Osteoblast (primary cell): ENCODE data around the gene FOSL1. TPM values are rescaled to one million over a fixed set of nuclear protein-coding genes. Genes with fewer than 3 reads are reported as not detected.
"Not testable (repeated sequence)": the region's sequence is repeated elsewhere in the genome, so short reads cannot be mapped to it uniquely, and the experiment has no call there.

Experiments
- DNase-seq: peaks from one replicate; pipeline ENCODE4 v3.0.0; 2011; ENCODE audit warnings: low spot score, mixed read lengths; ENCODE audit not compliant: insufficient read length; ENCODE audit errors: missing footprints
- H2AFZ ChIP-seq: 2 replicates; pipeline ENCODE4 v1.6.0; 2011; ENCODE audit warnings: mild to moderate bottlenecking, low read length
- H3K27ac ChIP-seq: 2 replicates; pipeline ENCODE4 v1.5.1; 2011; ENCODE audit warnings: mild to moderate bottlenecking, low read depth, low read length, moderate library complexity
- H3K27me3 ChIP-seq: 2 replicates; pipeline ENCODE4 v1.6.0; 2012; ENCODE audit warnings: mild to moderate bottlenecking, control low read depth, inconsistent platforms, low read length, moderate library complexity; ENCODE audit not compliant: insufficient read depth
- H3K36me3 ChIP-seq: 2 replicates; pipeline ENCODE4 v1.5.1; 2011; ENCODE audit warnings: mild to moderate bottlenecking, low read length, control low read depth, moderate library complexity; ENCODE audit not compliant: insufficient read depth
- H3K4me1 ChIP-seq: 2 replicates; pipeline ENCODE4 v1.5.1; 2011; ENCODE audit warnings: mild to moderate bottlenecking, low read length, control low read depth, moderate library complexity; ENCODE audit not compliant: insufficient read depth
- H3K4me2 ChIP-seq: 2 replicates; pipeline ENCODE4 v1.6.0; 2011; ENCODE audit warnings: mild to moderate bottlenecking, low read length; ENCODE audit not compliant: insufficient read depth
- H3K4me3 ChIP-seq: fragments of 200-600 bp; sonication (generic); 3 replicates; pipeline ENCODE4 v1.5.1; 2012; ENCODE audit warnings: mild to moderate bottlenecking, low read length, inconsistent platforms; ENCODE audit not compliant: insufficient read depth
- H3K79me2 ChIP-seq: 2 replicates; pipeline ENCODE4 v1.6.0; 2012; ENCODE audit warnings: mild to moderate bottlenecking, low read length, control low read depth, inconsistent platforms; ENCODE audit not compliant: insufficient read depth
- H3K9me3 ChIP-seq: 2 replicates; pipeline ENCODE4 v1.5.1; 2011; ENCODE audit warnings: low read depth, low read length, control low read depth
- H4K20me1 ChIP-seq: 2 replicates; pipeline ENCODE4 v1.6.0; 2012; ENCODE audit warnings: mild to moderate bottlenecking, low read length, control low read depth; ENCODE audit not compliant: insufficient read depth
- CTCF ChIP-seq: IDR thresholded peaks from 2 replicates; pipeline ENCODE4 v1.5.1; 2011; ENCODE audit warnings: mild to moderate bottlenecking, low read depth, low read length, moderate library complexity; ENCODE audit errors: extremely low read depth
- total RNA-seq: library from RNA; depleted of rRNA; stranded (reverse); fragments of >200 nt; gene quantifications from 2 replicates; pipeline ENCODE4 v1.2.3, GENCODE V29; 2012

The FOSL1 gene
- total RNA-seq, 1 donor, result 13.0 TPM

GRCh38 chr11:65849366-65849765 lies 50.8 kb downstream of the FOSL1 start:
- no peak overlapping the region for H2AFZ ChIP-seq
- peak; percentile 79 for DNase-seq
- peaks cover 33% of the 10 kb centered on the region for H3K36me3 ChIP-seq
- H3K27me3 ChIP-seq, result no peaks in the 10 kb centered on the region
- H3K9me3 ChIP-seq, result no peaks in the 10 kb centered on the region
- H3K4me3 ChIP-seq, result no peak overlapping the region
- no peak for TF ChIP-seq CTCF
- peaks cover 20% of the 10 kb centered on the region for H4K20me1 ChIP-seq
- H3K4me2 ChIP-seq, result no peak overlapping the region
- no peaks in the 10 kb centered on the region for H3K4me1 ChIP-seq
- H3K27ac ChIP-seq, result no peak overlapping the region
- H3K79me2 ChIP-seq, result peaks cover 15% of the 10 kb centered on the region

DNA sequence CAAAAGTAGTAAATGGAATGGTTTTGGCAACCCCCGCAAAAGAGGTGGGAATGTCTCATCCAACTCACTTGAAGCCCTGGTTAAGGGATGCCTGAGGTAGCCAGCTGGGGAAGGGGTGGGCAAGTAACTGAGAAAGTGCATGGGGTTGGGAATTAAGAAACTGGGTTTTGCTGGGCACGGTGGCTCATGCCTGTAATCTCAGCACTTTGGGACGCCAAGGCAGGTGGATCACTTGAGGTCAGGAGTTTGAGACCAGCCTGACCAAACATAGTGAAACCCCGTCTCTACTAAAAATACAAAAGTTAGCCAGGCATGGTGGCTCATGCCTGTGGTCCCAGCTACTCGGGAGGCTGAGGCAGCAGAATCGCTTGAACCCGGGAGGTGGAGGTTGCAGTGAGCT lies 51.5 kb downstream of the FOSL1 start:
- not testable (repeated sequence) for H3K9me3 ChIP-seq, H3K79me2 ChIP-seq, H3K4me3 ChIP-seq, DNase-seq, H3K4me1 ChIP-seq, H3K27ac ChIP-seq, H3K4me2 ChIP-seq, H2AFZ ChIP-seq, H3K27me3 ChIP-seq
- H4K20me1 ChIP-seq, result peaks cover 13% of the 10 kb centered on the region
- H3K36me3 ChIP-seq, result peaks cover 27% of the 10 kb centered on the region

GRCh38 chr11:65847746-65848145 lies 52.4 kb downstream of the FOSL1 start:
- no peak overlapping the region for H3K27ac ChIP-seq
- H3K79me2 ChIP-seq, result no peaks in the 10 kb centered on the region
- no peak overlapping the region for H2AFZ ChIP-seq
- H3K9me3 ChIP-seq, result no peaks in the 10 kb centered on the region
- H3K4me3 ChIP-seq, result no peak overlapping the region
- TF ChIP-seq CTCF, result no peak
- H3K4me2 ChIP-seq, result no peak overlapping the region
- no peaks in the 10 kb centered on the region for H3K27me3 ChIP-seq
- no peaks in the 10 kb centered on the region for H3K4me1 ChIP-seq
- peaks cover 17% of the 10 kb centered on the region for H3K36me3 ChIP-seq
- peaks cover 4% of the 10 kb centered on the region for H4K20me1 ChIP-seq
- DNase-seq, result no peak

DNA sequence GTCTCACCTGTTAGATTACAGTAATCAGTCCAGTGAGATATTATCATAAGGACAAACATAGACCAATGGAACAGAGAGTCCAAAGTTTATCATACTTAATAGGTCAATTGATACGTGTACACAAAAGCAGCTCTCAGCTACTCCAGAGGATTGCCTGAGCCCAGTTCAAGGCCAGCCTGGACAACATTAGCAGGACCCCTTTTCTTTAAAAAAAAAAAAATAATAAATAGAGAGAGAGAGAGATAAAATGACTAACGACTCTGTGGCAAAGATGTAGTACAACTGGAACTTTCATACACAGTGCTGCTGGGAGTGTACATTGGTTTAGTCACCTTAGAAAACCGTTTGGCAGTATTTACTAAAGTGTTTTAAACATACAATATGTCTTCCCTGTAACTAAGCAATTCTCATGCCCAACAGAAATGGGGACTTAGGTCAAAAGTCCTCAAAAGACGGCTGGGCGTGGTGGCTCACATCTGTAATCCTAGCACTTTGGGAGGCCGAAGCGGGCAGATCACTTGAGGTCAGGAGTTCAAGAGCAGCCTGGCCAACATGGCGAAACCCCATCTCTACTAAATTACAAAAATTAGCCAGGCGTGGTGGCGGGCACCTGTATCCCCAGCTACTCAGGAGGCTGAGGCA lies 55.8 kb downstream of the FOSL1 start:
- no peak for TF ChIP-seq CTCF

More for the DNA sequence above, 55.8 kb downstream of the FOSL1 start:
- H2AFZ ChIP-seq, result no peak overlapping the region
- no peaks in the 10 kb centered on the region for H3K27me3 ChIP-seq
- no peak overlapping the region for H3K4me3 ChIP-seq
- H3K4me2 ChIP-seq, result no peak overlapping the region
- no peaks in the 10 kb centered on the region for H4K20me1 ChIP-seq
- H3K4me1 ChIP-seq, result no peaks in the 10 kb centered on the region
- no peaks in the 10 kb centered on the region for H3K36me3 ChIP-seq
- H3K9me3 ChIP-seq, result no peaks in the 10 kb centered on the region
- no peak for DNase-seq
- no peak overlapping the region for H3K27ac ChIP-seq
- H3K79me2 ChIP-seq, result no peaks in the 10 kb centered on the region
